Activated CD8-positive, alpha-beta memory T cell treated with anti-CD3 and anti-CD28 coated beads for 24 hours (primary cell): ENCODE measurements around the gene ADGRL2.

ENCODE experiments used
- DNase-seq: peaks from one replicate; pipeline ENCODE4 v3.0.0-alpha.2; 2020

The ADGRL2 gene

GRCh38 chr1:81800695-81801650 lies at the start of gene ADGRL2:
Gene ADGRL2, plus strand, starts transcription at chr1:81800934. Its CDS starts 36,051 bp downstream, at chr1:81836985.
- DNase-seq, result peak; percentile 53

- DNase-seq, result no peak
These were observed 47.9 kb upstream of the ADGRL2 start for GRCh38 chr1:81752840-81753239.

- DNase-seq, result no peak
These were observed 46.3 kb upstream of the ADGRL2 start for GRCh38 chr1:81754424-81754823.

- DNase-seq, result no peak
These were observed 43.9 kb upstream of the ADGRL2 start for GRCh38 chr1:81756872-81757271.

- DNase-seq, result no peak
These were observed 43.2 kb upstream of the ADGRL2 start for GRCh38 chr1:81757398-81758020.

- DNase-seq, result no peak
These were observed 42.6 kb upstream of the ADGRL2 start for GRCh38 chr1:81758181-81758580.

GRCh38 chr1:81760477-81761097 lies 40.1 kb upstream of the ADGRL2 start:
- DNase-seq, result no peak

GRCh38 chr1:81775510-81775909 lies 25.2 kb upstream of the ADGRL2 start:
- no peak for DNase-seq

- DNase-seq, result no peak
These were observed 19.9 kb upstream of the ADGRL2 start for GRCh38 chr1:81780705-81781454.

GRCh38 chr1:81781749-81782148 lies 19.0 kb upstream of the ADGRL2 start:
- no peak for DNase-seq

- DNase-seq, result no peak
These were observed 8.6 kb upstream of the ADGRL2 start for GRCh38 chr1:81792184-81792583.

- DNase-seq, result no peak
These were observed 3.0 kb upstream of the ADGRL2 start for GRCh38 chr1:81797701-81798100.

GRCh38 chr1:81799939-81800694 lies 617 bp upstream of the ADGRL2 start:
- no peak for DNase-seq

- DNase-seq, result no peak
These were observed 1.1 kb downstream of the ADGRL2 start for GRCh38 chr1:81801651-81802456.

- DNase-seq, result no peak
These were observed 1.6 kb downstream of the ADGRL2 start for GRCh38 chr1:81802457-81802706.

- DNase-seq, result no peak
These were observed 2.1 kb downstream of the ADGRL2 start for GRCh38 chr1:81802707-81803430.

GRCh38 chr1:81803431-81804110 lies 2.8 kb downstream of the ADGRL2 start:
- DNase-seq, result no peak

- DNase-seq, result no peak
These were observed 3.6 kb downstream of the ADGRL2 start for GRCh38 chr1:81804312-81804711.

- no peak for DNase-seq
These were observed 5.0 kb downstream of the ADGRL2 start for GRCh38 chr1:81805537-81806431.
